Measurements from ENCODE around the gene GNG7. TPM values are rescaled to one million over a fixed set of nuclear protein-coding genes. Genes with fewer than 3 reads are reported as not detected.

GNG7 gene
- polyA plus RNA-seq, 3 donors: 1.1 to 1.6 (median 1.3) TPM

GRCh38 chr19:2683430-2684003 is 19.0 kb downstream of the GNG7 start:
- peaks cover 2 to 11% of the 10 kb centered on the region in 2 donors for H3K36me3 Mint-ChIP-seq
- intact Hi-C loops (cut with micrococcal nuclease): no loop called here
- Histone ChIP-seq H3K4me2 (replicated peaks; ENCODE audit: extremely low read depth, low read length, poor library complexity, severe bottlenecking) (no peak overlapping the region), H3K9me3 (replicated peaks in 1 of 2; ENCODE audit: control insufficient read depth in 1 of 2, insufficient read depth in 1 of 2, low read length in 2 of 2) (no peaks in the 10 kb centered on the region), H2AFZ (ENCODE audit: insufficient read depth, low read depth, low read length, poor library complexity, severe bottlenecking) (no peak overlapping the region), H4K20me1 (ENCODE audit: insufficient read depth, low read length) (no peaks in the 10 kb centered on the region), H3K27ac (ENCODE audit: low read depth in 1 of 2, low read length in 2 of 2) (no peak overlapping the region), H3K79me2 (ENCODE audit: insufficient read depth, low read length) (no peaks in the 10 kb centered on the region), H3K4me3 (replicated peaks in 1 of 3; ENCODE audit: low read depth in 2 of 3, low read length in 3 of 3) (no peak overlapping the region), H3K36me3 (replicated peaks in 1 of 2; ENCODE audit: control insufficient read depth in 1 of 2, insufficient read depth in 2 of 2, low read length in 2 of 2) (no peaks in the 10 kb centered on the region), H3K4me1 (ENCODE audit: control insufficient read depth in 1 of 2, insufficient read depth in 2 of 2, low read length in 2 of 2) (peaks cover 9% of the 10 kb centered on the region in 2 donors), H3K27me3 (ENCODE audit: control insufficient read depth in 2 of 2, insufficient read depth in 2 of 2, low read length in 2 of 2) (no peaks in the 10 kb centered on the region), H3K9ac (ENCODE audit: insufficient read depth, low read length, poor library complexity, severe bottlenecking) (no peak overlapping the region)
- peaks cover 0 to 4% (median 2%) of the 10 kb centered on the region in 7 donors for H3K9me3 Mint-ChIP-seq
- peaks cover 15% of the 10 kb centered on the region for H3K4me1 Mint-ChIP-seq
- peaks cover 0 to 7% (median 6%) of the 10 kb centered on the region in 3 donors for H3K27me3 Mint-ChIP-seq (ENCODE audit: low read depth in 3 of 3)
- peak overlapping the region in 3 of 7 donors; percentile 16 to 36 (median 24) for H3K27ac Mint-ChIP-seq
- TF ChIP-seq, protein P1, sequence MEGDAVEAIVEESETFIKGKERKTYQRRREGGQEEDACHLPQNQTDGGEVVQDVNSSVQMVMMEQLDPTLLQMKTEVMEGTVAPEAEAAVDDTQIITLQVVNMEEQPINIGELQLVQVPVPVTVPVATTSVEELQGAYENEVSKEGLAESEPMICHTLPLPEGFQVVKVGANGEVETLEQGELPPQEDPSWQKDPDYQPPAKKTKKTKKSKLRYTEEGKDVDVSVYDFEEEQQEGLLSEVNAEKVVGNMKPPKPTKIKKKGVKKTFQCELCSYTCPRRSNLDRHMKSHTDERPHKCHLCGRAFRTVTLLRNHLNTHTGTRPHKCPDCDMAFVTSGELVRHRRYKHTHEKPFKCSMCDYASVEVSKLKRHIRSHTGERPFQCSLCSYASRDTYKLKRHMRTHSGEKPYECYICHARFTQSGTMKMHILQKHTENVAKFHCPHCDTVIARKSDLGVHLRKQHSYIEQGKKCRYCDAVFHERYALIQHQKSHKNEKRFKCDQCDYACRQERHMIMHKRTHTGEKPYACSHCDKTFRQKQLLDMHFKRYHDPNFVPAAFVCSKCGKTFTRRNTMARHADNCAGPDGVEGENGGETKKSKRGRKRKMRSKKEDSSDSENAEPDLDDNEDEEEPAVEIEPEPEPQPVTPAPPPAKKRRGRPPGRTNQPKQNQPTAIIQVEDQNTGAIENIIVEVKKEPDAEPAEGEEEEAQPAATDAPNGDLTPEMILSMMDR (IDR thresholded peaks at IDR 0.05): no peak
- DNase-seq: no peak
- no peak overlapping the region for H3K4me3 Mint-ChIP-seq
- 96% methylated on average over 18 of the region's 20 CpGs for WGBS (ENCODE audit: insufficient coverage)

DNA sequence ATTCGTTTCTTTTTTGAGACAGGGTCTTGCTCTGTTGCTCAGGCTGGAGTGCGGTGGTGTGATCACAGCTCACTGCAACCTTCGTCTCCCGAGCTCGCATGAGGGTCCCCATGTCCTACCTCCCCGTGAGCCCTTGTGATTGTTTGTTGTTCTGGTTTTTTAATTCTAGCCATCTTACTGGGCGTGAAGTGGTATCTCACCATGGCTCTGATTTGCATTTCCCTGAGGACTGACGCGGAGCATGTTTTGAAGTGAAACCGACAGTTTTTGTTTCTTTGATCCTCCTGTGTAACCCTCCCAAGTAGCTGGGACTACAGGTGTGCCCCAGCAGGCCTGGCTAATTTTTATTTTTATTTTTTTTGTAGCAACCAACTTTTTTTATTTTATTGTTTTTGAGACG is 21.7 kb downstream of the GNG7 start:
- Histone ChIP-seq H4K20me1 (ENCODE audit: insufficient read depth, low read length) (no peaks in the 10 kb centered on the region), H3K27me3 (ENCODE audit: control insufficient read depth in 2 of 2, insufficient read depth in 2 of 2, low read length in 2 of 2) (no peaks in the 10 kb centered on the region), H3K27ac (ENCODE audit: low read depth in 1 of 2, low read length in 2 of 2) (no peak overlapping the region), H3K9ac (ENCODE audit: insufficient read depth, low read length, poor library complexity, severe bottlenecking) (no peak overlapping the region), H3K79me2 (ENCODE audit: insufficient read depth, low read length) (no peaks in the 10 kb centered on the region), H3K4me2 (replicated peaks; ENCODE audit: extremely low read depth, low read length, poor library complexity, severe bottlenecking) (no peak overlapping the region), H3K4me1 (ENCODE audit: control insufficient read depth in 1 of 2, insufficient read depth in 2 of 2, low read length in 2 of 2) (peaks cover 21 to 28% of the 10 kb centered on the region in 2 donors), H3K4me3 (replicated peaks in 1 of 3; ENCODE audit: low read depth in 2 of 3, low read length in 3 of 3) (no peak overlapping the region), H3K9me3 (replicated peaks in 1 of 2; ENCODE audit: control insufficient read depth in 1 of 2, insufficient read depth in 1 of 2, low read length in 2 of 2) (no peaks in the 10 kb centered on the region), H3K36me3 (replicated peaks in 1 of 2; ENCODE audit: control insufficient read depth in 1 of 2, insufficient read depth in 2 of 2, low read length in 2 of 2) (no peaks in the 10 kb centered on the region), H2AFZ (ENCODE audit: insufficient read depth, low read depth, low read length, poor library complexity, severe bottlenecking) (no peak overlapping the region)
- Mint-ChIP-seq H3K27ac (peak overlapping the region in 3 of 7 donors; percentile 63 to 93 (median 70)), H3K4me1 (peaks cover 39% of the 10 kb centered on the region), H3K4me3 (no peak overlapping the region), H3K9me3 (peaks cover 0 to 10% (median 2%) of the 10 kb centered on the region in 7 donors), H3K36me3 (peaks cover 0 to 6% of the 10 kb centered on the region in 2 donors), H3K27me3 (ENCODE audit: low read depth in 3 of 3) (peaks cover 0 to 6% (median 5%) of the 10 kb centered on the region in 3 donors)
- intact Hi-C loops (cut with micrococcal nuclease): no loop called here
- no peak for DNase-seq
- WGBS (ENCODE audit: insufficient coverage): 97% methylated on average over 10 of the region's 11 CpGs
- TF ChIP-seq, protein P1 (IDR thresholded peaks at IDR 0.05): no peak
